HepG2 (cell line): ENCODE results near the gene DNAJC4. TPM values are rescaled to one million over a fixed set of nuclear protein-coding genes. Genes with fewer than 3 reads are reported as not detected.
A peak's percentile ranks its signal among the peaks of the same experiment; 100 is the strongest.

Experiments used
- AHR ChIP-seq: IDR thresholded peaks from 2 replicates; pipeline ENCODE4 v1.6.1; 2018; ENCODE audit warnings: missing genetic modification reagents, missing compliant biosample characterization
- BCLAF1 ChIP-seq: fragments of 450-650 bp; IDR thresholded peaks from 2 replicates; pipeline ENCODE4 v1.6.1; 2017; ENCODE audit warnings: mild to moderate bottlenecking
- CCAR2 ChIP-seq: fragments of 200-400 bp; formaldehyde crosslinking; optimal IDR thresholded peaks from 2 replicates; pipeline ENCODE3; 2018; ENCODE audit warnings: low read depth, mild to moderate bottlenecking, low read length, moderate library complexity
- CEBPG ChIP-seq: IDR thresholded peaks from 2 replicates; pipeline ENCODE4 v1.6.1; 2016
- E2F2 ChIP-seq: sonication (generic); formaldehyde crosslinking; IDR thresholded peaks from 2 replicates; pipeline ENCODE4 v1.4.0; 2020; ENCODE audit warnings: missing genetic modification reagents, borderline replicate concordance
- EP300 ChIP-seq, 3 experiments: sonication (generic) in 1 of 3; formaldehyde crosslinking in 1 of 3; IDR thresholded peaks; 2 replicates each; pipeline versions ENCODE4 v1.5.1 to v1.6.1; 2011 to 2020; ENCODE audit warnings: low read depth in 2 of 3, low read length in 2 of 3, borderline replicate concordance in 1 of 3, improper control_type of control experiment in 1 of 3, mild to moderate bottlenecking in 1 of 3, missing genetic modification reagents in 1 of 3, moderate library complexity in 1 of 3
- FOXA3 ChIP-seq: IDR thresholded peaks from 2 replicates; pipeline ENCODE4 v1.6.1; 2016; ENCODE audit warnings: missing genetic modification reagents, missing compliant biosample characterization
- MAX ChIP-seq: IDR thresholded peaks from 2 replicates; pipeline ENCODE4 v1.6.1; 2012; ENCODE audit warnings: inconsistent platforms
- MBD4 ChIP-seq: IDR thresholded peaks from 2 replicates; pipeline ENCODE4 v1.6.1; 2012; ENCODE audit warnings: low read length, inconsistent platforms, borderline replicate concordance
- RFXAP ChIP-seq: sonication (generic); formaldehyde crosslinking; IDR thresholded peaks from 2 replicates; pipeline ENCODE4 v1.4.0; 2020; ENCODE audit warnings: missing genetic modification reagents, borderline replicate concordance
- SOX6 ChIP-seq, 2 experiments: fragments of 450-650 bp in 1 of 2; sonication (generic) in 1 of 2; formaldehyde crosslinking in 1 of 2; IDR thresholded peaks; 2 replicates each; pipeline versions ENCODE4 v1.4.0 to v1.6.1; 2017 to 2020; ENCODE audit warnings: antibody characterized with exemption in 1 of 2, mild to moderate bottlenecking in 1 of 2, missing genetic modification reagents in 1 of 2
- SRF ChIP-seq: IDR thresholded peaks from 2 replicates; pipeline ENCODE4 v1.6.1; 2011; ENCODE audit warnings: mild to moderate bottlenecking, low read depth, low read length, moderate library complexity
- SSRP1 ChIP-seq: IDR thresholded peaks from 2 replicates; pipeline ENCODE4 v1.6.1; 2016; ENCODE audit warnings: control low read depth
- YEATS2 ChIP-seq: sonication (generic); formaldehyde crosslinking; IDR thresholded peaks from 2 replicates; pipeline ENCODE4 v1.4.0; 2020; ENCODE audit warnings: missing genetic modification reagents, borderline replicate concordance
- ZBTB33 ChIP-seq: sonication (generic); formaldehyde crosslinking; IDR thresholded peaks from 2 replicates; pipeline ENCODE4 v1.4.0; 2020; ENCODE audit warnings: missing genetic modification reagents
- ZNF180 ChIP-seq: sonication (generic); formaldehyde crosslinking; IDR thresholded peaks from 2 replicates; pipeline ENCODE4 v1.4.0; 2020; ENCODE audit warnings: low read depth, missing genetic modification reagents, borderline replicate concordance
- ZNF263 ChIP-seq: sonication (generic); formaldehyde crosslinking; IDR thresholded peaks from 2 replicates; pipeline ENCODE4 v1.4.0; 2020; ENCODE audit warnings: missing genetic modification reagents
- ZNF343 ChIP-seq: sonication (generic); formaldehyde crosslinking; IDR thresholded peaks from 2 replicates; pipeline ENCODE4 v1.4.0; 2020; ENCODE audit warnings: mild to moderate bottlenecking, missing genetic modification reagents
- ZNF670 ChIP-seq: sonication (generic); formaldehyde crosslinking; IDR thresholded peaks from 2 replicates; pipeline ENCODE4 v1.8.0; 2022; ENCODE audit warnings: mild to moderate bottlenecking, missing genetic modification reagents, borderline replicate concordance
- ZNF704 ChIP-seq: sonication (generic); formaldehyde crosslinking; IDR thresholded peaks from 2 replicates; pipeline ENCODE4 v1.8.1; 2023; ENCODE audit warnings: mild to moderate bottlenecking, inconsistent platforms, moderate library complexity, missing genetic modification reagents, borderline replicate concordance
- polyA plus RNA-seq, 8 experiments: library from polyadenylated mRNA; depleted of rRNA in 3 of 8; stranded (reverse) in 7 of 8; unstranded in 1 of 8; fragments of >200 nt; fragmentation: Illumina TruSeq in 4 of 8; extraction: Trizol in 4 of 8; gene quantifications; 2 replicates each; pipeline versions ENCODE4 v1.2.1 to v1.2.3, GENCODE V29; 2011 to 2016; ENCODE audit warnings: low read depth in 4 of 8, missing spikeins in 1 of 8, mixed read lengths in 1 of 8; ENCODE audit not compliant: insufficient read depth in 1 of 8
- total RNA-seq, 5 experiments: library from RNA; depleted of rRNA; stranded (reverse); fragments of >200 nt; fragmentation: Illumina TruSeq; extraction: Trizol; gene quantifications; 2 replicates each; pipeline ENCODE4 v1.2.3, GENCODE V29; 2016; ENCODE audit warnings: low read depth in 1 of 5

Gene DNAJC4
- total and polyA plus RNA-seq, 2 of the 13 experiments (the other 11 are each of a cell fraction or from before 2014, with no cell fraction given): 10.3 to 60.8 TPM

GRCh38 chr11:64269540-64270220 lies 39.3 kb downstream of the DNAJC4 start (continued):
- TF ChIP-seq EP300 (IDR thresholded peaks at IDR 0.05; ENCODE audit: low read depth in 2 of 2, low read length in 2 of 2) (no peak; a peak in 2 of 4 replicates), EP300 (CRISPR knock-in tag; IDR thresholded peaks at IDR 0.05; ENCODE audit: borderline replicate concordance) (peak; percentile 37; the same call in 1 of the 2 replicates), CEBPG (CRISPR knock-in tag) (peak; percentile 88), ZNF704 (CRISPR knock-in tag) (no peak), YEATS2 (peak; percentile 92; the same call in 1 of the 2 replicates), CCAR2 (no peak), SSRP1 (CRISPR knock-in tag) (no peak), MBD4 (no peak), AHR (CRISPR knock-in tag) (no peak; the same call in 1 of the 2 replicates), SRF (peak; percentile 59; the same call in 1 of the 2 replicates), ZNF670 (peak; percentile 71; the same call in 1 of the 2 replicates), FOXA3 (CRISPR knock-in tag) (peak; percentile 61; the same call in 1 of the 2 replicates), ZBTB33 (CRISPR knock-in tag) (no peak; the same call in 1 of the 2 replicates), E2F2 (CRISPR knock-in tag) (no peak), RFXAP (CRISPR knock-in tag) (no peak), SOX6 (IDR thresholded peaks at IDR 0.05) (no peak), SOX6 (CRISPR knock-in tag; IDR thresholded peaks at IDR 0.05) (peak; percentile 39; the same call in 1 of the 2 replicates), ZNF343 (CRISPR knock-in tag) (peak; percentile 21; the same call in 1 of the 2 replicates), MAX (peak; percentile 47; the same call in 1 of the 2 replicates), ZNF263 (no peak), BCLAF1 (no peak), ZNF180 (no peak)
